Measurements from ENCODE around the gene DNAH2.

The DNAH2 gene, protein sequence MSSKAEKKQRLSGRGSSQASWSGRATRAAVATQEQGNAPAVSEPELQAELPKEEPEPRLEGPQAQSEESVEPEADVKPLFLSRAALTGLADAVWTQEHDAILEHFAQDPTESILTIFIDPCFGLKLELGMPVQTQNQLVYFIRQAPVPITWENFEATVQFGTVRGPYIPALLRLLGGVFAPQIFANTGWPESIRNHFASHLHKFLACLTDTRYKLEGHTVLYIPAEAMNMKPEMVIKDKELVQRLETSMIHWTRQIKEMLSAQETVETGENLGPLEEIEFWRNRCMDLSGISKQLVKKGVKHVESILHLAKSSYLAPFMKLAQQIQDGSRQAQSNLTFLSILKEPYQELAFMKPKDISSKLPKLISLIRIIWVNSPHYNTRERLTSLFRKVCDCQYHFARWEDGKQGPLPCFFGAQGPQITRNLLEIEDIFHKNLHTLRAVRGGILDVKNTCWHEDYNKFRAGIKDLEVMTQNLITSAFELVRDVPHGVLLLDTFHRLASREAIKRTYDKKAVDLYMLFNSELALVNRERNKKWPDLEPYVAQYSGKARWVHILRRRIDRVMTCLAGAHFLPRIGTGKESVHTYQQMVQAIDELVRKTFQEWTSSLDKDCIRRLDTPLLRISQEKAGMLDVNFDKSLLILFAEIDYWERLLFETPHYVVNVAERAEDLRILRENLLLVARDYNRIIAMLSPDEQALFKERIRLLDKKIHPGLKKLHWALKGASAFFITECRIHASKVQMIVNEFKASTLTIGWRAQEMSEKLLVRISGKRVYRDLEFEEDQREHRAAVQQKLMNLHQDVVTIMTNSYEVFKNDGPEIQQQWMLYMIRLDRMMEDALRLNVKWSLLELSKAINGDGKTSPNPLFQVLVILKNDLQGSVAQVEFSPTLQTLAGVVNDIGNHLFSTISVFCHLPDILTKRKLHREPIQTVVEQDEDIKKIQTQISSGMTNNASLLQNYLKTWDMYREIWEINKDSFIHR (N-terminal part only)

GRCh38 chr17:7716901-7717755 is at the start of gene DNAH2:
DNAH2 (plus strand) TSS chr17:7717744; CDS start chr17:7719735, 1,991 bp downstream.
- Histone ChIP-seq H3K4me1 (ENCODE audit: low read length) (peaks cover 9% of the 10 kb centered on the region), H4K20me1 (ENCODE audit: insufficient read depth, low read length) (no peaks in the 10 kb centered on the region), H3K4me3 (ENCODE audit: low read length) (peak within 1 kb of the TSS; percentile 83), H3K27me3 (ENCODE audit: low read depth, low read length) (peaks cover 44% of the 10 kb centered on the region), H2AFZ (ENCODE audit: low read depth, low read length) (peak within 1 kb of the TSS; percentile 63; the same call in 1 of the 2 replicates), H3K79me2 (ENCODE audit: low read length) (no peaks in the 10 kb centered on the region), H3K9me3 (ENCODE audit: insufficient read depth, low read length) (no peaks in the 10 kb centered on the region), H3K27ac (ENCODE audit: low read length) (no peak within 1 kb of the TSS), H3K36me3 (replicated peaks; ENCODE audit: low read depth, low read length) (no peaks in the 10 kb centered on the region), H3K9ac (ENCODE audit: low read length) (peak within 1 kb of the TSS; percentile 57), H3K4me2 (ENCODE audit: low read length) (peak within 1 kb of the TSS; percentile 95)
- TF ChIP-seq, protein P1, sequence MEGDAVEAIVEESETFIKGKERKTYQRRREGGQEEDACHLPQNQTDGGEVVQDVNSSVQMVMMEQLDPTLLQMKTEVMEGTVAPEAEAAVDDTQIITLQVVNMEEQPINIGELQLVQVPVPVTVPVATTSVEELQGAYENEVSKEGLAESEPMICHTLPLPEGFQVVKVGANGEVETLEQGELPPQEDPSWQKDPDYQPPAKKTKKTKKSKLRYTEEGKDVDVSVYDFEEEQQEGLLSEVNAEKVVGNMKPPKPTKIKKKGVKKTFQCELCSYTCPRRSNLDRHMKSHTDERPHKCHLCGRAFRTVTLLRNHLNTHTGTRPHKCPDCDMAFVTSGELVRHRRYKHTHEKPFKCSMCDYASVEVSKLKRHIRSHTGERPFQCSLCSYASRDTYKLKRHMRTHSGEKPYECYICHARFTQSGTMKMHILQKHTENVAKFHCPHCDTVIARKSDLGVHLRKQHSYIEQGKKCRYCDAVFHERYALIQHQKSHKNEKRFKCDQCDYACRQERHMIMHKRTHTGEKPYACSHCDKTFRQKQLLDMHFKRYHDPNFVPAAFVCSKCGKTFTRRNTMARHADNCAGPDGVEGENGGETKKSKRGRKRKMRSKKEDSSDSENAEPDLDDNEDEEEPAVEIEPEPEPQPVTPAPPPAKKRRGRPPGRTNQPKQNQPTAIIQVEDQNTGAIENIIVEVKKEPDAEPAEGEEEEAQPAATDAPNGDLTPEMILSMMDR (IDR thresholded peaks at IDR 0.05; ENCODE audit: low read depth, low read length): peak; percentile 52
- no peak for TF ChIP-seq EZH2phosphoT487 (IDR thresholded peaks at IDR 0.05; ENCODE audit: low read depth)

GRCh38 chr17:7668482-7668881 is 49.1 kb upstream of the DNAH2 start:
- no peaks in the 10 kb centered on the region for H4K20me1 ChIP-seq (ENCODE audit: insufficient read depth, low read length)
- H3K4me1 ChIP-seq (ENCODE audit: low read length): no peaks in the 10 kb centered on the region
- no peak overlapping the region for H3K4me3 ChIP-seq (ENCODE audit: low read length)
- H2AFZ ChIP-seq (ENCODE audit: low read depth, low read length): no peak overlapping the region
- no peak overlapping the region for H3K9ac ChIP-seq (ENCODE audit: low read length)
- H3K79me2 ChIP-seq (ENCODE audit: low read length): no peaks in the 10 kb centered on the region
- no peaks in the 10 kb centered on the region for H3K27me3 ChIP-seq (ENCODE audit: low read depth, low read length)
- no peaks in the 10 kb centered on the region for H3K9me3 ChIP-seq (ENCODE audit: insufficient read depth, low read length)
- no peak for TF ChIP-seq EZH2phosphoT487 (IDR thresholded peaks at IDR 0.05; ENCODE audit: low read depth)
- TF ChIP-seq, protein P1 (IDR thresholded peaks at IDR 0.05; ENCODE audit: low read depth, low read length): no peak
- no peak overlapping the region for H3K4me2 ChIP-seq (ENCODE audit: low read length)
- no peak overlapping the region for H3K27ac ChIP-seq (ENCODE audit: low read length)
- peaks cover 18% of the 10 kb centered on the region for H3K36me3 ChIP-seq (replicated peaks; ENCODE audit: low read depth, low read length)

- Histone ChIP-seq H3K4me2 (ENCODE audit: low read length) (no peak overlapping the region), H3K79me2 (ENCODE audit: low read length) (no peaks in the 10 kb centered on the region; the same call in 1 of the 2 replicates), H3K36me3 (replicated peaks; ENCODE audit: low read depth, low read length) (peaks cover 31% of the 10 kb centered on the region), H3K9ac (ENCODE audit: low read length) (no peak overlapping the region), H3K27ac (ENCODE audit: low read length) (no peak overlapping the region), H4K20me1 (ENCODE audit: insufficient read depth, low read length) (no peaks in the 10 kb centered on the region), H3K27me3 (ENCODE audit: low read depth, low read length) (no peaks in the 10 kb centered on the region), H2AFZ (ENCODE audit: low read depth, low read length) (no peak overlapping the region), H3K9me3 (ENCODE audit: insufficient read depth, low read length) (no peaks in the 10 kb centered on the region), H3K4me3 (ENCODE audit: low read length) (no peak overlapping the region), H3K4me1 (ENCODE audit: low read length) (no peaks in the 10 kb centered on the region)
- TF ChIP-seq, protein P1 (IDR thresholded peaks at IDR 0.05; ENCODE audit: low read depth, low read length): peak; percentile 40
- no peak for TF ChIP-seq EZH2phosphoT487 (IDR thresholded peaks at IDR 0.05; ENCODE audit: low read depth)
These were observed 44.3 kb upstream of the DNAH2 start for GRCh38 chr17:7673239-7673638.

Data from OCI-LY3 (cell line).